HAP-1 (cell line): ENCODE data around the gene MUC22.
"Not testable (repeated sequence)": the region's sequence is repeated elsewhere in the genome, so short reads cannot be mapped to it uniquely, and the experiment has no call there.

Experiments
- DNase-seq, 2 experiments: peaks; one replicate each; pipeline ENCODE4 v3.0.0-alpha.2; 2016 to 2020; ENCODE audit warnings: low spot score in 2 of 2
- H3K27me3 ChIP-seq: fragments of 250-450 bp; sonication (Bioruptor Pico); 2 replicates; pipeline ENCODE4 v1.5.1; 2020; ENCODE audit warnings: low read depth, mild to moderate bottlenecking, moderate library complexity
- H3K36me3 ChIP-seq: fragments of 250-450 bp; sonication (Bioruptor Pico); replicated peaks from 2 replicates; pipeline ENCODE4 v1.5.1; 2020; ENCODE audit warnings: mild to moderate bottlenecking
- H3K4me1 ChIP-seq: fragments of 250-450 bp; sonication (Bioruptor Pico); 2 replicates; pipeline ENCODE4 v1.5.1; 2020; ENCODE audit warnings: mild to moderate bottlenecking
- H3K4me3 ChIP-seq: fragments of 250-450 bp; sonication (Bioruptor Pico); 2 replicates; pipeline ENCODE4 v1.5.1; 2020; ENCODE audit warnings: mild to moderate bottlenecking, moderate library complexity
- H3K9me3 ChIP-seq: fragments of 250-450 bp; sonication (Bioruptor Pico); 2 replicates; pipeline ENCODE4 v1.5.1; 2020; ENCODE audit warnings: mild to moderate bottlenecking, moderate library complexity
- in situ Hi-C: fragments of 300-500 bp; cut with MboI; formaldehyde crosslinking; loops from 3 replicates; pipeline ENCODE4 v1.14.3; 2020; ENCODE audit warnings: low sequenced_read_pairs, inconsistent platforms, mixed read lengths

The MUC22 gene

DNA sequence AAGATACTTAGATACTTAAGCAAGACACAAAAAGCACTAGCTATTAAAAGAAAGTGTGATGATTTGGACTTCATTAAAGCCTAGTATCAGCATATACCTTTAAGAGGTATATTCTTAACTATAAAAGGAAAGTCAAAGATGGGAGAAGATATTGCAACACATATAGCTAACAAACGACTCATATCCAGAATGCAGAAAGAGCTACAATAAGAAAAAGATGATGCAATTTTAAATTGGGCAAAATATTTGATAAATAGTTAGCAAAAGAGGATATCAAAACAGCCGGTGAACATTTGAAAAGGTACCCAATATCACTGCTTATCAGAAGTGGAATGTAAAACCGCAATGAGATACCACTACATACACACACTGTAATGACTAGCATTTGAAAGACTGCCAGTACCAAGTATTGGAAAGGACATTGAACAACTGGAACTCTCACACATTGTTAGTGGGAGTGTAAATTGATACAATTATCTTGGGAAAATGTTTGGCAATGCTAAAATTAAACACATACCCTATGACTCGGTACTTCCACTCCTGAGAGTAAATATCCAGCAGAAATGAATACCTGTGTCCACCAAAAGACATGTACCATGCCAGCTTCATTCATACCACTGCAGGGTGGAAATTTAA is 25.7 kb downstream of the MUC22 start:
- no peak overlapping the region for H3K4me3 ChIP-seq
- in situ Hi-C loops = no loop called here
- H3K4me1 ChIP-seq = no peaks in the 10 kb centered on the region
- H3K36me3 ChIP-seq = no peaks in the 10 kb centered on the region
- H3K27me3 ChIP-seq = peaks cover 2% of the 10 kb centered on the region; the same call in 1 of the 2 replicates
- DNase-seq = no peak
- no peaks in the 10 kb centered on the region for H3K9me3 ChIP-seq

DNA sequence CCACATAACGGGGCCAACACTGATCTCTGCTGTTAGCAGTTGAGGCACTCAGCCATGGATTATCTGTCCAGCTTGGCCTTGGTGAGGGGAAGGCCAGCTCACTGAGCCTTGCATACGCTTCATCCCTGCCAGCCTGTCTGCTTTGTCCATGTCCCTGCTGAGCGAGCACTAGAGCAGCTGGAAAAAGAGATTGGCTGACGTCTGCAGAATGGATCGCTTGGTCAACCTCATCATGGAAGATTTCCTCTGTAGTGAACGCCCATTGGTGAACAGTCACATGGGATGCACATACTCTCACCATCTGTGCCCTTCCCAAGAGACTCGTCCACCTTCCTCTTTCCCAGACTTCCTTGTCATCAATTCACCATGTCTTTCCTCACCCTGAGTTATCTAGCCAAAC is 26.9 kb downstream of the MUC22 start:
- no peak for DNase-seq
- in situ Hi-C loops = no loop called here

DNA sequence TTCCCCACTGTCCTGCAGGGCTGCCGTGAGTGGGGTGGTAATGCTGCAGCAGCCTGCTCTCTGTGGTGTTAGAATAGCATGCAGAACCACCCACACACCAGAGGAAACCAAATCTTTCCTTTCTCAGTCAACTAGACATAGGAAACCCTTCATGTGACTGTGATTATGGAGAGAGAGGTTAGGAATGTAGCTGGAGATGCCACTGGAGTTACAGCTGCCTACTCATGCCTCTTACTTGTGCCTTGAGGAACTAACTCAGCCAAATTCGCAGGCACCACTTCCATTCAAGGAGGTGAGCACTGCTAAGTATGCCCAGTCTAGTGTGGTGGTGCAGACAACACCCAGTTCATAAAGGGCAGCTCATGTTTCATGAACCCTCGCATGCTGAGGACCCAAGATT is 27.4 kb downstream of the MUC22 start:
- H3K36me3 ChIP-seq = no peaks in the 10 kb centered on the region
- in situ Hi-C loops = no loop called here
- no peak overlapping the region for H3K4me3 ChIP-seq
- H3K9me3 ChIP-seq = no peaks in the 10 kb centered on the region
- no peak for DNase-seq
- peaks cover 2% of the 10 kb centered on the region; the same call in 1 of the 2 replicates for H3K27me3 ChIP-seq
- no peaks in the 10 kb centered on the region for H3K4me1 ChIP-seq

More for the DNA sequence above, 26.9 kb downstream of the MUC22 start:
- no peaks in the 10 kb centered on the region for H3K4me1 ChIP-seq
- H3K9me3 ChIP-seq = no peaks in the 10 kb centered on the region
- peaks cover 2% of the 10 kb centered on the region; the same call in 1 of the 2 replicates for H3K27me3 ChIP-seq
- H3K36me3 ChIP-seq = no peaks in the 10 kb centered on the region
- H3K4me3 ChIP-seq = no peak overlapping the region

DNA sequence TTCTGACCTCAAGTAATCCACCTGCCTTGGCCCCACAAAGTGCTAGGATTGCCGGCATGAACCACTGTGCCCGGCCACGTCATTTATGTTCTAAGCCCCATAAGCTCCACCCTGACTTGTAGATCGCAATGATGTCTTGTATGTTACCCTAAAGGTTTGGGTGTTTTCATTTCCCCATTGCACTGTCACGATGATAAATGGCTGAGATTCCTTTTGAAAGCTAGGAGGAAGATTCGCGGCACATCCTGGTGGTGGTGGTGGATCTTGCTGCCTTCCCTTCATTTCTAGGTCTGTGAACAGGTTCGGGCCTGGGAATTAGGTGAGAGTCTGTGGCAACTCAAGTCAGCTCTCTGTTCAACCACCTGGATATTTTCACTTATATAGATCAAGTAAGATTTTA is 28.3 kb downstream of the MUC22 start:
- in situ Hi-C loops = no loop called here
- Histone ChIP-seq H3K36me3 (no peaks in the 10 kb centered on the region), H3K4me3 (no peak overlapping the region), H3K27me3 (no peaks in the 10 kb centered on the region; the same call in 1 of the 2 replicates), H3K9me3 (no peaks in the 10 kb centered on the region), H3K4me1 (no peaks in the 10 kb centered on the region)
- no peak for DNase-seq

DNA sequence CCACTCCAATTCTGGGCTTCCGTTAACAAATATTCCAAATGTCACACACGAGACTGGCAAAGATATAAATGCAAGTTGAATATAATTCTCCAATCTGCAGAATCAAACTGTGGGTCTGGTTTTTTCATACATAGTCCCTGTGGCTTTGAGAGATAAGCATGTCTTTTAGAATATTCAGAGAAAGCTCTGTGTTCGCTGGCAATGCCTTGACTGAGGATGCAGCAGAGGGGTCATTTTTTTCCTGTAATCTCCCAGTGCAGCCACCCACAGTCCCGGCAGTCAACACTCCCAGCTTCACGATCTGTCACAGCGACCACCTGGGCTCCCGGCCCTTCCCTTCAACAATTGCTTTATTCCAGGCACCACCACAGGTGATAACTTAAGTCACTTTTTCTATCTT is 30.5 kb downstream of the MUC22 start:
- H3K27me3 ChIP-seq = no peaks in the 10 kb centered on the region; the same call in 1 of the 2 replicates
- in situ Hi-C loops = no loop called here
- no peak for DNase-seq

DNA sequence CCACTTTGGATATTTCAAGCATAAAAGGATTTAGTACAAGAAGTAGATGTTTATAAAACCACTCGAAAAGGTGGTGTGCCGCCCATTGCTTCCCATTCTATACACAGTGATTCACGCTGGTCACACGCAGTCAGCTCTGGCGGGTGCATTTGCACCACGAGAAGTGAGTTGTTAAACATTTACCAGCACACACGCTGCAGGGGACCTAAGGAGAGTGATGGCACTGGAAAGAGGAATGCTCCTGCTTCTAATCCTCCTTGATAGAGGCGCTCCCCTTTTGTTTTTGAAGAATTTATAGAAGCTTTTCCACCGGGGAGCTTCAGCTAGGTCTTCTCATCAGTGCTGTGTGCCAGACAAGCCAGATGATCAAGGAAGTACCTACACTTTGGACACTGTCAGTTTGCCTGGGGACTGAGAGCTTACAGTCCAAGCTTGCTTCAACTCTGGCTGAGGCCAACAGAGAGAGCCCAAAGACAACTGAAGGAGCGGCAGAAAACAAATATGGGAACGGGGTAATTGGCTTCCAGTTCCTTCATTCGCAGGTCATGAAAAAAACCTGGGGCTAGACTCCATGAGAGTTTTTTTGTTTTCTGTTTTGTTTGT is 31.2 kb downstream of the MUC22 start:
- H3K27me3 ChIP-seq = no peaks in the 10 kb centered on the region; the same call in 1 of the 2 replicates
- DNase-seq = no peak
- no peak overlapping the region for H3K4me3 ChIP-seq
- H3K4me1 ChIP-seq = no peaks in the 10 kb centered on the region
- no peaks in the 10 kb centered on the region for H3K9me3 ChIP-seq
- H3K36me3 ChIP-seq = no peaks in the 10 kb centered on the region
- in situ Hi-C loops = no loop called here

More for the DNA sequence above, 30.5 kb downstream of the MUC22 start:
- H3K36me3 ChIP-seq = no peaks in the 10 kb centered on the region
- H3K4me3 ChIP-seq = no peak overlapping the region
- no peaks in the 10 kb centered on the region for H3K9me3 ChIP-seq
- H3K4me1 ChIP-seq = no peaks in the 10 kb centered on the region

DNA sequence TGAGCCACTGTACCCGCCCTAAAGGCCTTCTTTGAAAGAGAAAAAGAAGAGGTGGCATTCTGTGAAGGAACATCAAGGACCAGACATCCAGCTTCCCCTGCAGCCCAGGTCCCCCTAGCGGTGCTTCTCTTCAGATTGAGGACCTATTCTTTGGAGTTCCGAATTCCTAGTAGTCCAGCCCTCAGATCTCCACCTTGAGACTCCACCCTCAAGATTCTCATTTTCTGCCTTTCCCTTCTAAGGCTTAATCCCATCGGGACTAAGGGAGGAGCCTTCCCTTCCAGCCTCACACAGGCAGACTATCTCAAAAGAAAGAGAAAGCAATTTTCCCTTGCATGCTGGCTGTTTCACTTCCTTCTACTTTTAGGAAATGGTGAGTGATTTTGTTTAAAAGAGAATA is 32.5 kb downstream of the MUC22 start:
- no peaks in the 10 kb centered on the region; the same call in 1 of the 2 replicates for H3K27me3 ChIP-seq
- H3K4me3 ChIP-seq = no peak overlapping the region
- no peaks in the 10 kb centered on the region for H3K4me1 ChIP-seq
- peak; percentile 51 to 68 for DNase-seq
- no peaks in the 10 kb centered on the region for H3K9me3 ChIP-seq
- in situ Hi-C loops = no loop called here
- no peaks in the 10 kb centered on the region for H3K36me3 ChIP-seq

DNA sequence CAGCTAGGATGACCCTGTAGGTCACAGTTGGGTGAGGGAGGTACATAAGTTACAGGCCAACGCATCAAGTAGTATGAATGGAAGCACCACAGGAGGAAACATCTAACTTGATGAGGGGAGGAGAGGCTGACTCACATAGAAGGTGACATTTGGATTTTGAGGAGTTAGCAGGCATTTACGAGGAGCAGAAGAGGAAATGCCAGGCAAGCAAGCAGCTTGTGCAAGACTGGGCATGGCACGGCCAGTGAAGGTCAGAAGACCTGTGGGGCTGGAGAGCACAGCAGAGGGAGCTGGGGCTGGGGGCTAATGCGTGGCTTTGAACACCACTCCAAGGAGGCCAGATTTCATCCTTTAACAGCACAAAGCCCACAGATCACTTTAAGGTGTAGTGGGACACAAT is 37.8 kb downstream of the MUC22 start:
- DNase-seq = no peak
- Histone ChIP-seq H3K36me3 (no peaks in the 10 kb centered on the region), H3K4me3 (no peak overlapping the region), H3K9me3 (no peaks in the 10 kb centered on the region), H3K27me3 (no peaks in the 10 kb centered on the region; the same call in 1 of the 2 replicates), H3K4me1 (no peaks in the 10 kb centered on the region)
- in situ Hi-C loops = no loop called here

DNA sequence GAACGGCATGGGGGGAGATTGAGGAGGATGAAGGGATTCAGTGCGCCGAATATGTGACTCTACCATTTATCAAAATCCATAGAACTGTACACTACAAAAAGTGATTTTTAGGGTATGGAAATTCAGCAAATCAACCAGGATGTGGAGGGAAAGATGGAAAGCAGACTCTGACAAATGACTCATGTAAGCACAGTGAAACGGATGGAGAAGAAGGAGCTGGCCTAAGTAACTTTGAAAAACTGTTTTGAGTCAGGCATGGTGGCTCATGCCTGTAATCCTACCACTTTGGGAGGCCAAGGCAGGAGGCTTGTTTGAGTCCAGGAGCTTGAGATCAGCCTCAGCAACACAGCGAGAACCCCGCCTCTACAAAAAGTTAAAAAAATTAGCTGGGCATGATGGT is 39.2 kb downstream of the MUC22 start:
- no peak for DNase-seq
- no peaks in the 10 kb centered on the region; the same call in 1 of the 2 replicates for H3K27me3 ChIP-seq

DNA sequence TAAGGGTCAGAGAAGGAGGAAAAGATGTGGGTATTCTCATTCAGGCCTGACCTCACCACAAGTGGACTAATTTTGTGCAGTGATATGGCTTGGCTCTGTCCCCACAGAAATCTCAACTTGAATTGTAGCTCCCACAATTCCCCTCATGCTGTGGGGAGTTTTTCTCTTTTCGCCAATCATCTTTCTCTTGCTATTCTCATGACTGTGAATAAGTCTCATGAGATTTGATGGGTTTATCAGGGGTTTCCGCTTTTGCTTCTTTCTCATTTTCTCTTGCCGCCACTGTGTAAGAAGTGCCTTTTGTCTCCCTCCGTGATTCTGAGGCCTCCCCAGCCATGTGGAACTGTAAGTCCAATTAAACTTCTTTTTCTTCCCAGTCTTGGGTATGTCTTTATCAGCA is 42.9 kb downstream of the MUC22 start:
- H3K4me3 ChIP-seq, H3K27me3 ChIP-seq, DNase-seq, in situ Hi-C loops, H3K36me3 ChIP-seq, H3K4me1 ChIP-seq, H3K9me3 ChIP-seq: not testable (repeated sequence)

More for the DNA sequence above, 39.2 kb downstream of the MUC22 start:
- no peaks in the 10 kb centered on the region for H3K4me1 ChIP-seq
- in situ Hi-C loops = no loop called here
- H3K9me3 ChIP-seq = no peaks in the 10 kb centered on the region
- H3K4me3 ChIP-seq = no peak overlapping the region
- no peaks in the 10 kb centered on the region for H3K36me3 ChIP-seq

DNA sequence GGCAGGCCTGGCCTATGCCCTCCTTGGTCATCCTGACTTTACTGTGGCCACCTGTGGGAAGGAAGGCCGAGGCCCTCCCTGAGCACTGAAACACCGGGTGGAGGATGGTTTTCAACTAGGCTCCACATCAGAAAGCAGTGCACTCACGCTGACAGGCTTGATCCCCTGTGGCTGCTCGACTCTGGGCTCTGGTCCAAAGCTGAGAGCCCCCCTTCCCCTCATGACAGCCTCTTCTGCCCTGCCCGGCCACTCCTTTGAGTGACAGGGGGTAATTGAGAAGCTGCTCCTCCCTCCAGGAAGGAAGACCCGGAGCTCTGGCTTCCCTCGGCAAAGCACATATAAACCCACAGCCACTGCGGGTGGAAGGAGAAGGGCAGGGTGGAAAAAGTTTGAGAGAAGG is 43.6 kb downstream of the MUC22 start:
- H3K4me3 ChIP-seq = no peak overlapping the region
- H3K9me3 ChIP-seq = no peaks in the 10 kb centered on the region
- no peaks in the 10 kb centered on the region for H3K36me3 ChIP-seq
- in situ Hi-C loops = no loop called here
- H3K4me1 ChIP-seq = peaks cover 12% of the 10 kb centered on the region
- no peak for DNase-seq
- no peaks in the 10 kb centered on the region for H3K27me3 ChIP-seq

DNA sequence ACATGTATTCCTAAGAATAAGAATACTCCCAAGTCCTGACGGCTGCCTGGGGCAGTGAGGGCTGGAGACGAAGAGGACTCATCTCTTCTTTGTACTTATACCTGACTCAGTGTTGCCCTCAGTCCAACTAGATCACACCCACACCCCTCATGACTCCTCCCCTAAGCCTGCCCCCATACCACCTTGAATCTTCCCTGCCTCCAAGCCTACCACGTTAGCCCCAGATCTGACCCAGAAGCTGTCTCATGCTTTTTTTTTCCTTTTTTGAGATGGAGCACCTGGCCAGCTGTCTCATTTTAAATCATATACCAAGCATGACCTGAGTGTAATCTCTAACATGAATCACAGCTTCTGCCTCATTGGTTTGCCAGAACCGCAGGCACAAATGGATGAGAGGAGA is 45.2 kb downstream of the MUC22 start:
- Histone ChIP-seq H3K4me3 (no peak overlapping the region), H3K9me3 (no peaks in the 10 kb centered on the region), H3K4me1 (peaks cover 12% of the 10 kb centered on the region), H3K27me3 (no peaks in the 10 kb centered on the region), H3K36me3 (no peaks in the 10 kb centered on the region)
- DNase-seq = no peak
- in situ Hi-C loops = no loop called here

DNA sequence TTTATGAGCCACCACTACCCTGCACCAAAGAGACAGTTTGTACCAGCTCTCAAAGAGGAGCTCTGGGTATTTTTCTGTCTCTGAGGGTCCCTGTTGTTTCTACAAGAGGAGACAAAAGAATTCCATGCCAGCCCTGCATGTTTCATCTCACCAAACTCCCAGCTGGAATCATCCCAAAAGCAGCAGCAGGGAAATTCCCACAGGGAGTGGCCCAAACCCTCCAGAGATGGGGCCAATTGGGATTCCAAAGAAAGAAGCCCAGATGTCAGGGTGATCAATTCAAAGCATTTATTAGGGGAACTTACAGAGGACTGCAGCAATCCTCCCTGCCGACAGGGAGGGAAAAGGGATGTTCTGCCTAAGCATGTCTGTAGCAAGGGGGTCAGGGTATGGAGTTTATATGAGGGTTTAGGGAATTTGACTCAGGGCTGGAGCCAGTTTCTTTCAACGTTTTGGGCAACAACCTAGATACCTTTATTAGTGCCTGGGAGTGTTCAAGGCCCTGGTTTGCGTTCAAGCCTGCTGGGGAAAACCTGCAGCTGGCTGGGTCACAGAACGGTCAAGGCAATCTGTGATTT is 47.2 kb downstream of the MUC22 start:
- Histone ChIP-seq H3K9me3 (no peaks in the 10 kb centered on the region), H3K27me3 (no peaks in the 10 kb centered on the region), H3K4me1 (peaks cover 12% of the 10 kb centered on the region), H3K36me3 (no peaks in the 10 kb centered on the region), H3K4me3 (no peak overlapping the region)
- DNase-seq = peak in 1 of 2 experiments; percentile 10
- in situ Hi-C loops = no loop called here

DNA sequence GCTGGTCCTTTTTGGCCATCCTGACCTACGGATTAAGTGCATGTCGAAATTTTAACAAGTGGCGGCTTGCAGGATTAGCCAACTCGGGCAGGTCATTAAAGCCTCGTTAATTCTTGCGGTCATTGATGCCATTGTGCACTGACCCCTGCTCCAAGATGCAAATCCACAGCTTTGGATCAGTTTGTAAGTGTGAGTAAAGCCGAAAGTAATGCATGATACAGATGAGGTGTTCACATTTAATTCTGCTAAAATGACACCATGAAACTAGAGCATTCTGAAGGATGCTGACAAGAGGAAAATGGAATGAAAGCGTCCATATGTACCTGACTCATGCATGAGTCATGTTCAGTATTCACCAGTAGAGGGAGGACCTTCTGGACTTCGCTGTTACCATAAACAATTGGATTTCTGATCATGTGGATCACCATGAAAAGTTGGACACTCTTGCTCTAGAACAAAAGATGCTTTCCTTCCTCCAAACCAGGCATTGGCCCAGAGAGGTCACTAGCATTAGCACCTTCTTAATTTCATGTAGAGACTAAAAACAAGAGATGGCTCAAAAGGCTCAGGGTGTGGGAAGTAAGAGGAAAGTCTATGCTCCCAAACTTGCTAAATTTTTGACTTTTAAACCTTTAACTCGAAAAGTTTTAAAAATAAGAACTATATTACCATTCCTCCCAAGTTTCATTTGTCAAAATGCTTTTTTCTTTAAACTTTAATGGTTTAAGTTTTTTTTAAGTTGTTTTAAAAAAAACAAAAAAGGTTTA is 48.0 kb downstream of the MUC22 start:
- H3K4me1 ChIP-seq = peaks cover 12% of the 10 kb centered on the region
- peak; percentile 56 to 69 for DNase-seq
- in situ Hi-C loops = no loop called here
- H3K27me3 ChIP-seq = no peaks in the 10 kb centered on the region
- no peak overlapping the region for H3K4me3 ChIP-seq
- H3K9me3 ChIP-seq = no peaks in the 10 kb centered on the region
- no peaks in the 10 kb centered on the region for H3K36me3 ChIP-seq
